ENCODE results near the gene VPS37C. TPM values are rescaled to one million over a fixed set of nuclear protein-coding genes. Genes with fewer than 3 reads are reported as not detected.

The VPS37C gene
- total RNA-seq, 1 donor from 2014 or later: 19.6 TPM

GRCh38 chr11:61125310-61125684 lies 35.9 kb downstream of the VPS37C start:
- TF ChIP-seq CTCF (IDR thresholded peaks at IDR 0.05): no peak
- no peak for DNase-seq (ENCODE audit: low spot score)
- no peak overlapping the region for H3K4me3 Mint-ChIP-seq (ENCODE audit: unreplicated experiment)
- H3K27me3 Mint-ChIP-seq (ENCODE audit: low read depth): no peaks in the 10 kb centered on the region
- peaks cover 6% of the 10 kb centered on the region for H3K4me1 Mint-ChIP-seq (ENCODE audit: low read depth)
- no peaks in the 10 kb centered on the region for H3K36me3 Mint-ChIP-seq (ENCODE audit: low read depth)
- H3K9me3 Mint-ChIP-seq (ENCODE audit: low read depth): no peaks in the 10 kb centered on the region
- no peak overlapping the region for H3K27ac Mint-ChIP-seq (ENCODE audit: unreplicated experiment)

- TF ChIP-seq CTCF (IDR thresholded peaks at IDR 0.05): no peak
- H3K4me1 Mint-ChIP-seq (ENCODE audit: low read depth): peaks cover under 1% of the 10 kb centered on the region
- H3K9me3 Mint-ChIP-seq (ENCODE audit: low read depth): no peaks in the 10 kb centered on the region
- no peaks in the 10 kb centered on the region for H3K36me3 Mint-ChIP-seq (ENCODE audit: low read depth)
- no peaks in the 10 kb centered on the region for H3K27me3 Mint-ChIP-seq (ENCODE audit: low read depth)
- H3K27ac Mint-ChIP-seq (ENCODE audit: unreplicated experiment): no peak overlapping the region
- H3K4me3 Mint-ChIP-seq (ENCODE audit: unreplicated experiment): no peak overlapping the region
- peak; percentile 64 for DNase-seq (ENCODE audit: low spot score)
Observed at GRCh38 chr11:61124574-61125309, 36.5 kb downstream of the VPS37C start.

- Mint-ChIP-seq H3K27me3 (ENCODE audit: low read depth) (no peaks in the 10 kb centered on the region), H3K4me3 (ENCODE audit: unreplicated experiment) (no peak overlapping the region), H3K36me3 (ENCODE audit: low read depth) (no peaks in the 10 kb centered on the region), H3K27ac (ENCODE audit: unreplicated experiment) (no peak overlapping the region), H3K9me3 (ENCODE audit: low read depth) (no peaks in the 10 kb centered on the region), H3K4me1 (ENCODE audit: low read depth) (no peaks in the 10 kb centered on the region)
- peak; percentile 66 for DNase-seq (ENCODE audit: low spot score)
- no peak for TF ChIP-seq CTCF (IDR thresholded peaks at IDR 0.05)
Observed at GRCh38 chr11:61123775-61124571, 37.3 kb downstream of the VPS37C start.

DNA sequence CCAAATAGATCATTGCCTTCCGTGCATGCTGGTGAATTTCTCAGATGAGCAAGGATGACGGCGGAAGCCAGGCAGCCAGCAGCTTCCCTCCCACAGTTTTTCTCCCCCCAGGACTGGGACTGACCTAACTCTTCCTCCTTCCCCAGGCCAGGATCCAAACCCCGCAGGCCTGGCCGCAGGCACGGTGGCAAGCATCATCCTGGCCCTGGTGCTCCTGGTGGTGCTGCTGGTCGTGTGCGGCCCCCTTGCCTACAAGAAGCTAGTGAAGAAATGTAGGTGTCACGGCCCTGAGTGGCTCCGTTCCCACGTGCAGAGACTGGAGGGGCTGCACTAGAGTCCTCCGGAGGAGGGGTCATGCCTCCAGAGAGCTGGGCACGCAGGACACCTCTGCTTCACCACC lies 38.5 kb downstream of the VPS37C start:
- H3K36me3 Mint-ChIP-seq (ENCODE audit: low read depth): no peaks in the 10 kb centered on the region
- H3K9me3 Mint-ChIP-seq (ENCODE audit: low read depth): no peaks in the 10 kb centered on the region
- peak; percentile 54 for DNase-seq (ENCODE audit: low spot score)
- peaks cover 2% of the 10 kb centered on the region for H3K27me3 Mint-ChIP-seq (ENCODE audit: low read depth)
- no peak overlapping the region for H3K27ac Mint-ChIP-seq (ENCODE audit: unreplicated experiment)
- no peaks in the 10 kb centered on the region for H3K4me1 Mint-ChIP-seq (ENCODE audit: low read depth)
- H3K4me3 Mint-ChIP-seq (ENCODE audit: unreplicated experiment): no peak overlapping the region
- no peak for TF ChIP-seq CTCF (IDR thresholded peaks at IDR 0.05)

DNA sequence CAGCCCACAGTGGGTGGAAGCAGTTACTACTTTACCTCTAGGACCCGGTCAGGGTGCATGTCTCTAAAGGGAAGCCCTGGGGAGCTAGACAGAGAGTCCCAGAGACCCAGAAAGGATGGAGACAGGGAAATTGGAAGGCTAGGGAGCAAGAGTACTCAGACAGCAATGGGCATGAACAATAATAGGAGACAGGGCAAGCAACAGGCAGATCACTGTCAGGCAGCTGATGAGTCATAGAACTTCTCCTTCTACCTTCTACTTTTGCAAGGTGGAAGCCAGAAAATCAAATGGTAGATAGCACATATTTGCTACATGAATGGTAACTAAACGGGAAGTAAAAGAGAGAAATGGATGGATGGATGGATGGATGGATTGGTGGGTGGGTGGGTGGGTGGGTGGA lies 39.3 kb downstream of the VPS37C start:
- Mint-ChIP-seq H3K27me3 (ENCODE audit: low read depth) (peaks cover 2% of the 10 kb centered on the region), H3K4me3 (ENCODE audit: unreplicated experiment) (no peak overlapping the region), H3K36me3 (ENCODE audit: low read depth) (no peaks in the 10 kb centered on the region), H3K27ac (ENCODE audit: unreplicated experiment) (no peak overlapping the region), H3K4me1 (ENCODE audit: low read depth) (no peaks in the 10 kb centered on the region), H3K9me3 (ENCODE audit: low read depth) (no peaks in the 10 kb centered on the region)
- DNase-seq (ENCODE audit: low spot score): no peak
- TF ChIP-seq CTCF (IDR thresholded peaks at IDR 0.05): no peak

All from chondrocyte (in vitro differentiated cells).